ENCODE measurements around the gene PEX10.

Gene PEX10

DNA sequence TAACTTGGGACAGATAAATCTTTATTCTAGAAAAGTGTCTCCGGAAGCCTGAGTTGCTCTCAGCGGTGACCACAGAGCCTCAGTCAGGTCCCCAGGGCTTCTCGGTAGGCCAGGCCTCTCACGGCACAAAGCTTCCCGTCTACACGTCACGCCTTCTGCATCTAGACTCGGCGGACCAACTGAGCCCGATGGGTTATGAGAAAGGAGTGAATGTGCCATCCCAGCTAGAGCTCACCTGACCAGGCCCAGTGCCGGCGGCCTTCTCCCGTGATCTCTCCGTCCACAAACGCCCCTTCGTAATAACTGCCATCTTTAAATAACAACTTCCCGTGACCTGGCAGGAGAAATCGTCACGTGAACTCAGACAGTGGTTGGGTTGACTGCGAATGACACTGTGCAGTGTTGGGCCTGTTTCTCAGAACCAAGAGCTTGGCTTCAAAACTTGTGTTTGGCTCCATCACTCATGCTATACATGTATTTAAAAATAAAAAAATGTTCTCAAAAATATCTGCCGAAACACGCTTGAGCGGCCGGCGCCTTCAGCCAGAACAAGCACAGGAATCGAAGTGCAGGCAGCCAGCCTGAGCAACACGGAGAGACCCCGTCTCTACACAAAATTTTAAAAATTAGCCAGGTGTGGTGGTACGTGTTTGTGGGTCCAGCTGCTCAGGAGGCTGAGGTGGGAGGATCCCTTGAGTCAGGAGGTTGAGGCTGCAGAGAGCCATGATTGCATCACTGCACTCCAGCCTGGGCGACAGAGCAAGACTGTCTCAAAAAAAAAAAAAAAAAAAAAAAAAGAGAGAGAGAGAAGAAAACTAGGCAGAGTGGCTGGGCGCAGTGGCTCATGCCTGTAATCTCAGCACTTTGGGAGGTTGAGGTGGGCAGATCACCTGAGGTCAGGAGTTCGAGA is 24.1 kb downstream of the PEX10 start:
- H3K9me3 ChIP-seq (ENCODE audit: control insufficient read depth, low read length) = no peaks in the 10 kb centered on the region
- H3K9ac ChIP-seq (ENCODE audit: low read length) = no peak overlapping the region
- H3K36me3 ChIP-seq (ENCODE audit: control insufficient read depth, insufficient read depth, low read length) = peaks cover 4% of the 10 kb centered on the region
- no peak overlapping the region for H3K4me3 ChIP-seq (ENCODE audit: low read length)
- H3K27me3 ChIP-seq (ENCODE audit: control insufficient read depth, insufficient read depth, low read length) = no peaks in the 10 kb centered on the region
- peaks cover 21% of the 10 kb centered on the region for H3K4me1 ChIP-seq (ENCODE audit: control insufficient read depth, insufficient read depth, low read length)

DNA sequence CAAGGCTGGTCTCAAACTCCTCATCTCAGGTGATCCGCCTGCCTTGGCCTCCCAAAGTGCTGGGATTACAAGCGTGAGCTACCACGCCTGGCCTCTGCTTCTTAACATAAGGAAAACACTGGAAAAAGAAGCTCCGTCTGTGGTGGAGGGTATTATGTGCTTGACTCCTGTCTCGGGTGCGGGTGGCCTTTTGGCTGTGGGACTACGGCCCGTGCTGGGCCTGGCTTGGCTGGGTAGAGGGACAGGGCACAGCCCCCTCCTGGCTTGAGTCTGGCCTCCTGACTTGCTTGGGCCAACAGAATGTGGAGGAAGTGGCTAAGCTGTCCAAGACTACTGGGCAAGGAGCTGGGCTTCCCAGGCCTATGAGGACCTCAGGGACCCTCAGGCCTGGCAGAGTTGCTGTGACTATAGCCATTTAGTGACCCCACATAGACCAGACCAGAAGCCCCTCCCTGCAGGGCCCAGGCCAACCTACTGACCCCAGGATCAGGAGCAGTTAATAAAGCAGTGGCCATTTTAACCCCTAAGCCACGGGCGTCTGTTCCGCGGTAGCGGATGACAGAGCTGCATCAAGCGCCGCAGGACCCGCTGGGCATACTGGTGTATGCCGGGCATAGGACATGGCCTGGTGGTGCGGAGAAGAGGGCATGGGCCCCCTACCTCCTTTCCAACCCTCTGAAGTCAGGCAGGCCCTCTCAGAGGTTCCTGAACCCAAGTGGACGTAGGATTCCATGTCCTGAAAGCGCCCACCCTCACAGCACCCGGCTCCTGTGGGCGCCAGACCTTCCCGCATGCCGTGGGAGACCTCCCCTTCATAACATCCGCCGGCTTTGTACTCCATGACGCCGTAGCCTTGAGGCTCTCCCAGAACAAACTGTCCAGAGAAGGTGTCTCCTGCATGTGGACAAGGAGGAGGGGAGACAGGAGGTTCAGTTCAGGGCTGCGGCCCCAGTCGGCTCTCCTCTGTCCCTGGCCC is 25.4 kb downstream of the PEX10 start:
- H3K36me3 ChIP-seq (ENCODE audit: control insufficient read depth, insufficient read depth, low read length) = no peaks in the 10 kb centered on the region
- no peak overlapping the region for H3K9ac ChIP-seq (ENCODE audit: low read length)
- peaks cover 13% of the 10 kb centered on the region for H3K4me1 ChIP-seq (ENCODE audit: control insufficient read depth, insufficient read depth, low read length)
- H3K4me3 ChIP-seq (ENCODE audit: low read length) = no peak overlapping the region
- H3K9me3 ChIP-seq (ENCODE audit: control insufficient read depth, low read length) = no peaks in the 10 kb centered on the region
- no peaks in the 10 kb centered on the region for H3K27me3 ChIP-seq (ENCODE audit: control insufficient read depth, insufficient read depth, low read length)

DNA sequence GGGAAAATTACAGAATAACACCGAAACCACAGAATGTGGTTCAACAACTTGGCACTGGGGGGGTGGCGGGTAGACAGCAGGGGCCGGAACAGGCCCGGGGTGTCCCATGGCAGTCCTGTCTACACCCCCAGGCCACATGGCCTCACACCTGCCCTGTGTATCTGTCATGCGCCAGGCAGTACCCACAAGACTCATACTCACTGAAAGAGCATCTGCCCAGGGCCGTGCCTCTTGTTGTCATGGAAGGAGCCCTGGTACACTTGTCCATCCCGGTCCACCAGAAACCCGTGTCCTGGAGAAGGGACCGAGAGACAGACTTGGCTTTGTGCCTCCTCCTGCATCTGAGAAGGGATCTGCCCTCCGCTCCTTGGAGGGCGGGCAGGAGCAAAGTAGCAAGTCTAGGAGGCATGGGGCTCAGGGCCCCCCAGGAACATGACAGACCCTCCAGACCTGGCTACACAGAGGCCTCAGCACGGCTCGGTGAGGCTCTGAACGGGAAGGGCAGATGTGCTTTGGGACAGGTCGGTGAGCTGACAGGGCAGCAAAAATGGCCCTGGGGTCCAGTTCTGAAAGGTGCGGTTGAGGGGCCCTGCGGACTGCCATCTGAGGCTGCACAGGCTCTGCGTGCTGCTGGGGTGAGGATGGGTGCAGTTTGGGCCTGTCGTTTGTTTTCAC is 26.6 kb downstream of the PEX10 start:
- Histone ChIP-seq H3K27me3 (ENCODE audit: control insufficient read depth, insufficient read depth, low read length) (no peaks in the 10 kb centered on the region), H3K4me3 (ENCODE audit: low read length) (no peak overlapping the region), H3K4me1 (ENCODE audit: control insufficient read depth, insufficient read depth, low read length) (peaks cover 15% of the 10 kb centered on the region), H3K36me3 (ENCODE audit: control insufficient read depth, insufficient read depth, low read length) (no peaks in the 10 kb centered on the region), H3K9me3 (ENCODE audit: control insufficient read depth, low read length) (no peaks in the 10 kb centered on the region), H3K9ac (ENCODE audit: low read length) (no peak overlapping the region)

DNA sequence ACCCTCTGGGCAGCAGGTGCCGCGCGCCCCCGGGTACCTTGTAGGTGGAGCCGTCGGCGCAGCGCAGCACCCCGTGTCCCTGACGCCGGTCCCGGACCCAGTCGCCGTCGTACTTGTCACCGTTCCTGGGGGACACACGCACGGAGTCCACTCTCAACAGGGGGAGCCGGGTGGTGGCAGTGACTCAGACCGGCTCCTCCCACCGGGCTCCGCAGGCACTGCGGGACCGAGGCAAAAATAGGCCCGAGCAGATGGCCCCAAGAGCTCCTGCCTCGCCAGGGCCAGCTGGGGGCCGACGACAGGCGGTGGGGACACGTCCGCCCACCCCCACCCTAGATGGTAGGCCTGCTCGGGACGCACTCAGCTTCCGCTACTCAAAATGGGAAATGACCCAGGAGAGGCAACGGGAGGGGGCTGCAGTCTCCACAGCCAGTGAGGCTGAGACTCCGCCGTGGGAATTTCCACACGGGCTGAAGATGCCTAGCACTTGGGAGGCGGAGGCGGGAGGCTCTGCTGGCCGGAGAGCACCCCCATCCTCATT is 27.4 kb downstream of the PEX10 start:
- Histone ChIP-seq H3K9ac (ENCODE audit: low read length) (no peak overlapping the region), H3K4me1 (ENCODE audit: control insufficient read depth, insufficient read depth, low read length) (peaks cover 8% of the 10 kb centered on the region), H3K36me3 (ENCODE audit: control insufficient read depth, insufficient read depth, low read length) (no peaks in the 10 kb centered on the region), H3K27me3 (ENCODE audit: control insufficient read depth, insufficient read depth, low read length) (no peaks in the 10 kb centered on the region), H3K9me3 (ENCODE audit: control insufficient read depth, low read length) (no peaks in the 10 kb centered on the region), H3K4me3 (ENCODE audit: low read length) (no peak overlapping the region)

DNA sequence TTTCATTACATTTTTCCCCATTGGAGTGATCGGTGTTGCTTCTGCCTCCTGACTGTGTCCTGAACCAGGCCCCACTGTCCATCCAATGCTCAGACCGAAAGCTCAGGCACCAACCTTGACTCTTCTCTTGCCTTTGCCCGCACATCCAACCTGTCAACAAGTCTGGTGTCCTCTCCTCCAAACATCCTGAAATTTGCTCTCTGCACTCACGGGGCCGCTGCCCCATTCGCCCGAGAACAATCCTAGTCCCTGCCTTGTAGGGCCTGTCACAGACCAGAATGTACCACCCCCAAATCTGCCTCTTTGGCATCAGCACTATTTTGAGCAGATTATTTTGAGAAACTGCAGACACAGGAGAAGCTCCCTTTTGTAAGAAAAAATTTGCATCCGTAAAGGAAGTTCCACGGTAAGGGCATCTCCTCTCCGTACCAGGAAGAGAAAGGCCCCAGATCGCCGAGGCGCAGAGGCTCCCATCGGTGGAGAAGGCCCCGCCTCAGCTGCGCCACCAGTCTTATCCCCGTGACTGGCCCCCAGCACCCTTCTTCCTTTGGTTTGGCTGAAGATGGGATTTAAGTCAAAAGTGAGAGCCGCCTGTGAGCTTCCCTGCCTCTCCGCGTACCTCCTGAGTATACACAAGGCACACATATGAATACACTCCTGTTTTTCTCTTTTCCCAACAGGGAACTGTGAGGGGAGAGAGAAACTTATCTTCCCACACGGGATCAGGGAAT is 28.1 kb downstream of the PEX10 start:
- no peak overlapping the region for H3K4me3 ChIP-seq (ENCODE audit: low read length)
- H3K9ac ChIP-seq (ENCODE audit: low read length) = no peak overlapping the region
- peaks cover 5% of the 10 kb centered on the region for H3K4me1 ChIP-seq (ENCODE audit: control insufficient read depth, insufficient read depth, low read length)
- H3K27me3 ChIP-seq (ENCODE audit: control insufficient read depth, insufficient read depth, low read length) = no peaks in the 10 kb centered on the region
- no peaks in the 10 kb centered on the region for H3K36me3 ChIP-seq (ENCODE audit: control insufficient read depth, insufficient read depth, low read length)
- H3K9me3 ChIP-seq (ENCODE audit: control insufficient read depth, low read length) = no peaks in the 10 kb centered on the region

DNA sequence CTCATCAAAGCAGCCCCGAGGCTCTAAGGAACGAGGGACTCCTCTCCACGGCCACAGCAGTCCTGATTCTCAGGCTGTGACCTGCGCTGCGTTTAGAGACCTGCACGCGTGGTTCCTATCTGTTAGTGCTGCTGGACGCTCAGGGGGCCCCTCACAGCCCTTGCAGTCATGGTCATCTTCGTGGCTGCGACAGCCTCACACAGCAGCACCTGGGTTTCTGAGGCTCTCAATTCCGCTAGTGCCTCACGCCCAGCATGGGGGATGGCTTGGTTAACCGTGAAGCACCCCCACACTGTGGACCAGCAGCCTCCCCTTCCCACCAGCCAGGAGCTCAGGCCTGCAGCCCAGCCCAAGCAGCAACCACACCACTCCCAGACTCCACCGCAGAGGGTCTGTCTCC is 28.8 kb downstream of the PEX10 start:
- Histone ChIP-seq H3K9ac (ENCODE audit: low read length) (no peak overlapping the region), H3K9me3 (ENCODE audit: control insufficient read depth, low read length) (no peaks in the 10 kb centered on the region), H3K4me1 (ENCODE audit: control insufficient read depth, insufficient read depth, low read length) (peaks cover 5% of the 10 kb centered on the region)

DNA sequence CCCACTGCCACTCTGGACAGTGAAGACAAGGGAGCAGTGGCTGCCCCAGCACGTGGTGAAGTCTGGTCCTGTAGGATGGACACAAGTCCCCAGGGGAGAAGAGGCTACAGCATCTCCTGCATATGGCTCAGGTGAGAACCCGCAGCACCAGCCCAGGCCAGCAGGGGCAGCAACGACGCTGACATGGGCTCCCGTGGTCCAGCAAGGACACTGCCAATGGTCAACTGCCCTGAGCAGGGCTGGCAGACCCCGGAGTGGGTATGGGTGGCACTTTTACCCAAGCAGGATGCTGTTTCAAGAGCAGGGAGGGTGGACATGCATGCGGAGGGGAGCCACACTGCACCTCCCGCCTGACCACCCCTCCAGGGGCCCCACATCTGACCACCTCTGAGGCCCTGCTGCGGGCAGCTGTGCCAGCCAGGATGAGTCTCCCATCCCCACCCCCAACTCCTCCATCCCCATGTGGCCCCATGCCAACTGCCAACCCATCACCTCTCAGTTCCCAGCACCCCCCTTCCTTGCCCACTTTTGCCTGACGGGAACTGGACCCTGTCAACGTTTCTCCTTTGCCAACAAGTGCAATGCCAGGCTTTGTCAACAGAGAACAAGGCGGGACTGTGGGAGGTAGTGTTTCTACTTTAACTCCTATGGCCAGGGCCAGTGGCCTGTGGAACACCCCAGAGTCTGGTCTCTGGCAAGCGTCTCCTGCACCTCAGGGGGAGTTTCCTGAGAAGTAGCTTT is 29.6 kb downstream of the PEX10 start:
- Histone ChIP-seq H3K4me1 (ENCODE audit: control insufficient read depth, insufficient read depth, low read length) (peaks cover 5% of the 10 kb centered on the region), H3K27me3 (ENCODE audit: control insufficient read depth, insufficient read depth, low read length) (no peaks in the 10 kb centered on the region), H3K9me3 (ENCODE audit: control insufficient read depth, low read length) (no peaks in the 10 kb centered on the region), H3K36me3 (ENCODE audit: control insufficient read depth, insufficient read depth, low read length) (no peaks in the 10 kb centered on the region), H3K9ac (ENCODE audit: low read length) (no peak overlapping the region), H3K4me3 (ENCODE audit: low read length) (no peak overlapping the region)

More for the DNA sequence above, 28.8 kb downstream of the PEX10 start:
- H3K4me3 ChIP-seq (ENCODE audit: low read length) = no peak overlapping the region
- no peaks in the 10 kb centered on the region for H3K36me3 ChIP-seq (ENCODE audit: control insufficient read depth, insufficient read depth, low read length)
- no peaks in the 10 kb centered on the region for H3K27me3 ChIP-seq (ENCODE audit: control insufficient read depth, insufficient read depth, low read length)

DNA sequence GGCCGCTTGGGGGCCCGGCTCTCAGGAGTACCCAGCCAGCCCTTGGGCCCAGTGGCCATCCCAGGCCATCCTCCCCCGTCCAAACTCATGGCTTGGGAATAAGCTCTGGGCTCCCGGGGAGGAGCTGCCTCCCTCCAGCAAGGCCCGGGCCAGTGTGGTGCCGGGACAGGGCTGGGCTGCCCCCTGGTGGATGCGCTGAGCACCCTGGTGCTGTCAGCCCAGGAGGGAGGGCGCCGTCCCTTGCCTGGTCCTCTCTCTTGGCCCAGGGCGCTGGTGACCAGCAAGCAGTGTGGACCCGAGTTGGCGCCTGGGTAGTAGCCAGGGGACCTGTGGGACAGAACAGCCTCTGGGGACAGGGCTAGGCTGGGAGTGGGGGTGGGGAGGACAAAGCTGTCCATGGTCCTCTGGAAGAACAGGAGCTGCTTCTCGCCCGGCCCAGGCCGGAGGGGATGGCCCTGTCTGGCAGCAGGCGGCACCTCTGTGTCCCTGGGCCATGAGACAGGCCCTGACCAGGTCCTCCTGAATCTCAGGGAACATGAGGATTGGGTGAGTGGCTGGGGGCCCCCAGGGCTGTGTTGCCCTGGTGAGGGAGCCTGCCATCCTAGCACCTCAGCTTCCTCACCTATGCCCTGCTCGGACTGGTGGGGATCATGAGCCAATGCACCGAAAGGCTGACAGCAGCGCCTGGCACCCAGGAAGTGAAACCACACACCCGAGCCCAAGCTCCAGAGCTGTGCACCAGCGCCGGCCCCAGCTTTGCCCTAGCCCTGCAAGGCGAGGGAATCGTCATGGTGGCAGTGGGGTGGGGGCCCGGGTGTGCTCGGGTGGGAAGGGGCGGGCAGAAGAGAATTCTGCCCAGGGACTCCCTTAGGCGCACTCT is 30.4 kb downstream of the PEX10 start:
- Histone ChIP-seq H3K9ac (ENCODE audit: low read length) (no peak overlapping the region), H3K4me3 (ENCODE audit: low read length) (no peak overlapping the region), H3K9me3 (ENCODE audit: control insufficient read depth, low read length) (no peaks in the 10 kb centered on the region), H3K27me3 (ENCODE audit: control insufficient read depth, insufficient read depth, low read length) (no peaks in the 10 kb centered on the region), H3K36me3 (ENCODE audit: control insufficient read depth, insufficient read depth, low read length) (no peaks in the 10 kb centered on the region), H3K4me1 (ENCODE audit: control insufficient read depth, insufficient read depth, low read length) (peaks cover 5% of the 10 kb centered on the region)

DNA sequence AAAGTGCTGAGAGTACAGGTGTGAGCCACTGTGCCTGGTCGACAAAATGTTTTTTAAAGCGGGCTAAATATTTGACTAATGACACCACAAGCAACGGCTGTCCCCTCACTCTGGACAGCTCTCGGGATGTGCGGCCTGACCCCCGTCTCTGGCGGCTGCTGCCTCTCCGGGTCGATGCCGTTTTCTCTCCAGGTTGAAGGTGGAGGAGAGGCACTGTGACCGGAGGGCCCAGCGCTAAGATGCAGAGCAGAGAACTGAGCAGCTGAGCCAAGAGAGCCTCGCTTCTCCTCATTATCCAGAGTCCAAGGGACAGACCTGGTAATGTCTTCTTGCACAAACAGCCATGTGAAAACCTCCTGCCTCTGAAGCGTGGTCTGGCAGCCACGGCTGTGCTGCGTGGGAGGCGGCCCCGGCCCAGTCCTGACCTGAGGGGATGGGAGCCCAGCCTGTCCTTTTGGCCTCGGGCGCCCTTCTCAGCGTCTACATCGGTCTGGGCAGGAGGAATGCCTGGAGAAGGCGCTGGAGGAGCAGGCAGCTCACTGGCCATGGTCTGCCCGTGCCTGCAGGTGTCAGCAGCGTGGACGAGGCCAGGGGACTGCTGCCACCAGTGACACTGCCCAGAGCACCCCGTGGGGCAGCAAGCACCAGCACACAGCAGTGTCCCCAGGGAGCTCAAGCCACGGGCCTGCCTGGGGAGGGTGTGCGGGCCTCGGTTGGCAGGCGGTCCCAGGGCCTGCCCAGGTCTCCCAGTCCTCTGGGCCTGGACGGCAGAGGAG is 31.4 kb downstream of the PEX10 start:
- no peak overlapping the region for H3K9ac ChIP-seq (ENCODE audit: low read length)
- H3K4me3 ChIP-seq (ENCODE audit: low read length) = no peak overlapping the region
- H3K36me3 ChIP-seq (ENCODE audit: control insufficient read depth, insufficient read depth, low read length) = no peaks in the 10 kb centered on the region
- peaks cover 5% of the 10 kb centered on the region for H3K4me1 ChIP-seq (ENCODE audit: control insufficient read depth, insufficient read depth, low read length)
- no peaks in the 10 kb centered on the region for H3K27me3 ChIP-seq (ENCODE audit: control insufficient read depth, insufficient read depth, low read length)
- no peaks in the 10 kb centered on the region for H3K9me3 ChIP-seq (ENCODE audit: control insufficient read depth, low read length)

Measured in mucosa of stomach (tissue), 1 donor.